Epithelial cell of proximal tubule (primary cell): ENCODE data around the gene F2RL2. TPM values are rescaled to one million over a fixed set of nuclear protein-coding genes. Genes with fewer than 3 reads are reported as not detected.
A peak's percentile ranks its signal among the peaks of the same experiment; 100 is the strongest.

ENCODE experiments used
- DNase-seq: peaks from one replicate; pipeline ENCODE4 v3.0.0-alpha.2; 2011; ENCODE audit warnings: low read depth
- H3K4me3 ChIP-seq: 2 replicates; pipeline ENCODE4 v1.5.1; 2011; ENCODE audit warnings: low read depth, mild to moderate bottlenecking, low read length
- total RNA-seq: library from RNA; depleted of rRNA; stranded (reverse); fragments of >200 nt; gene quantifications from 2 replicates; pipeline ENCODE4 v1.2.3, GENCODE V29; 2015
- TF ChIP-seq, protein P1 (sequence below): conservative IDR thresholded peaks from 2 replicates; pipeline ENCODE4 v1.5.1; 2012; ENCODE audit warnings: low read depth, mild to moderate bottlenecking, low read length

F2RL2 gene
- total RNA-seq, 1 donor from 2014 or later: 2.4 TPM

DNA sequence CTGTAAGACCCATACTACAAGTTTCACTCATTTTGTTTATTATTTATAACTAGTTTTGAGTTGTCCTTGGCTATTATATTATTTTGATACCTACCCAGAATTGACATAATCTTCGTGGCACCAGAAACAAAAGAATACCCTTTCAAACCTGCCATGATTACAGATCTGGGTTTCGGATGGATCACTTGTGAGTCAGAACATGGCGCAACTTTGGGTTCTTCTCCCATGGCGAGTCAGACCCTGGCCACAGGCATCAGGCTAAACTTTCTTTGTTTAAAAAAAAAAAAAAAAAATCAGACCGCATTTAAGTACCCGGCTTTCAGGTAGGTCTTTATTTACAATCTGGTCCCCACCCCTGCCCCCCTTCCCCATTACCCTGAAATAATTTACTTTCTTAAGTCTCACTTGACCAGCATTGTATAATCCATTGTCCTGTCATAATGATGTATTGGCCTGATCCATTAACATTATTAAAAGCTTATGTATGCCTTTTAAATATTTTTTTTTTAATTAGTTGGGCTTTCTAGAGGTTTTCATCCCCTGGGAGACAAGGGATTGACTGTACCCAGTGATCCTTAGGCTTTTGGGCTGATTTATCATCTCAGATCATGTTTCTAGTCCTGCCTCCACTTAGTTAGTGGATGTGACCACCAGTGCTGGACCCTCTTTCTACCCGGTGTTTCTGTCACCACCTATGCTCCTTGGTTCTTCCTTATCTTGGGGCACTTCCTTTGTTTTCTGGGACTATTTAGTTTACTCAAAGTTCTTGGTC lies 43.9 kb downstream of the F2RL2 start:
- DNase-seq: no peak

DNA sequence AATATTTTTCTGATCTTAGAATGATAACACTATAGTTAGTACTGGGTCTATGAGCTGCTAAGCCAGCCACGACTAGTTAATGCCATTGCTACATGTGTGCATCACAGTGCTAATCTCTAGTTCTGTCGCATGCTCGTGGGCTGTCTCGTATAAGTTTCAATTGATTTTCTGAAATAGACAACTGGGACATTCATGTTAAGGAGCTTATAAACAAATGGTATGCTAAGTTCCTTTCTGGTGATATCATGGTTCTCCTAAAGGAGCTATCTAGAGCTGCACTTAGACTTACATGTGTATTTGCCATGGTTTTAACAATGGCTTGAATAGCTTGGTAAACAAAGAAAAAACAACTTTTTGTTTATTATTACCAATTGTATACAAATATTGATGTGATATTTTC lies 46.2 kb downstream of the F2RL2 start:
- no peak overlapping the region for H3K4me3 ChIP-seq
- TF ChIP-seq, protein P1, sequence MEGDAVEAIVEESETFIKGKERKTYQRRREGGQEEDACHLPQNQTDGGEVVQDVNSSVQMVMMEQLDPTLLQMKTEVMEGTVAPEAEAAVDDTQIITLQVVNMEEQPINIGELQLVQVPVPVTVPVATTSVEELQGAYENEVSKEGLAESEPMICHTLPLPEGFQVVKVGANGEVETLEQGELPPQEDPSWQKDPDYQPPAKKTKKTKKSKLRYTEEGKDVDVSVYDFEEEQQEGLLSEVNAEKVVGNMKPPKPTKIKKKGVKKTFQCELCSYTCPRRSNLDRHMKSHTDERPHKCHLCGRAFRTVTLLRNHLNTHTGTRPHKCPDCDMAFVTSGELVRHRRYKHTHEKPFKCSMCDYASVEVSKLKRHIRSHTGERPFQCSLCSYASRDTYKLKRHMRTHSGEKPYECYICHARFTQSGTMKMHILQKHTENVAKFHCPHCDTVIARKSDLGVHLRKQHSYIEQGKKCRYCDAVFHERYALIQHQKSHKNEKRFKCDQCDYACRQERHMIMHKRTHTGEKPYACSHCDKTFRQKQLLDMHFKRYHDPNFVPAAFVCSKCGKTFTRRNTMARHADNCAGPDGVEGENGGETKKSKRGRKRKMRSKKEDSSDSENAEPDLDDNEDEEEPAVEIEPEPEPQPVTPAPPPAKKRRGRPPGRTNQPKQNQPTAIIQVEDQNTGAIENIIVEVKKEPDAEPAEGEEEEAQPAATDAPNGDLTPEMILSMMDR: no peak
- DNase-seq: no peak

More for the DNA sequence above, 43.9 kb downstream of the F2RL2 start:
- TF ChIP-seq, protein P1: no peak
- H3K4me3 ChIP-seq: no peak overlapping the region

GRCh38 chr5:76576450-76576849 lies 46.8 kb downstream of the F2RL2 start:
- DNase-seq: no peak
- H3K4me3 ChIP-seq: no peak overlapping the region
- TF ChIP-seq, protein P1: no peak

DNA sequence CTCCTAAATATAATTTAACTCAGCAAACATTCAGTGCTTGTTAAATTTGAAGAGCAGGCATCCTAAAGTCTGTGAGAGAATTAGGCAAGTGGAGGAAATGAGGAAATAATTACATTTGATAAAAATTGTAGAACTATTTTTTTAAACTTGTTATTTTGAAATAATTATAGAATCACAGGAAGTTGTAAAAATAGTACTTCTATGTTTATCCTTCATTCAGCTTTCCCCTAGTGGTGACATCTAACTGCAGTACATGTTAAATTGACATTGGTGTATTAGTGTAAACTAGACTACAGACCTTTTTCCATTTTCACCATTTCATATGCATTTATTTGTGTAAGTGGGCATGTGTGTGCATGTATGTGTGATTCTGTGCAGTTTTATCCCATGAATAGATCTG lies 51.6 kb downstream of the F2RL2 start:
- DNase-seq: no peak
- TF ChIP-seq, protein P1: peak; percentile 20
- H3K4me3 ChIP-seq: no peak overlapping the region

GRCh38 chr5:76570153-76570552 lies 53.0 kb downstream of the F2RL2 start:
- H3K4me3 ChIP-seq: no peak overlapping the region
- TF ChIP-seq, protein P1: no peak
- DNase-seq: no peak

Other genes with a start within 250 kb of the F2RL2 start
- 0.80 and 1.3 TPM in 2 replicates for gene IQGAP2, start 220.1 kb downstream of the F2RL2 start, total RNA-seq
- gene F2R, start 92.7 kb upstream of the F2RL2 start, total RNA-seq: 41.4 and 46.7 TPM in 2 replicates
- gene F2RL1, start 195.6 kb upstream of the F2RL2 start, total RNA-seq: 91.6 and 112 TPM in 2 replicates
- not detected in 2 replicates for gene S100Z, start 226.6 kb upstream of the F2RL2 start, total RNA-seq